H1 (cell line): ENCODE data around the gene SMTNL1. TPM values are rescaled to one million over a fixed set of nuclear protein-coding genes. Genes with fewer than 3 reads are reported as not detected.

ENCODE experiments used
- CTCF ChIA-PET: fragments of 300-600 bp; sonication (Branson Sonifier 250); formaldehyde crosslinking; loops from one replicate; lab custom pipeline; 2021; ENCODE audit not compliant: partially characterized antibody; lab: Charles Lee
- POLR2A ChIA-PET: fragments of 300-600 bp; sonication (Branson Sonifier 250); formaldehyde crosslinking; loops from one replicate; lab custom pipeline; 2021; ENCODE audit warnings: inconsistent platforms; ENCODE audit not compliant: partially characterized antibody; lab: Charles Lee
- DNase-seq, 2 experiments: peaks; one replicate each; pipeline versions ENCODE4 v3.0.0 to v3.0.0-alpha.2; 2010 to 2022; ENCODE audit warnings: low spot score in 2 of 2, low read depth in 1 of 2, mixed read lengths in 1 of 2
- FAIRE-seq: peaks from 2 replicates; lab custom pipeline; 2011; peaks lifted over from hg19 to GRCh38; lab: Jason Lieb, UNC
- H2AFZ ChIP-seq: 2 replicates; pipeline ENCODE4 v1.8.1; 2012; ENCODE audit warnings: low read length, inconsistent platforms
- H2AK5ac ChIP-seq: 2 replicates; pipeline ENCODE4 v1.6.1; 2013; ENCODE audit warnings: low read depth, low read length
- H2BK120ac ChIP-seq: replicated peaks from 2 replicates; pipeline ENCODE3; 2013; ENCODE audit warnings: low read depth, low read length, inconsistent platforms
- H2BK12ac ChIP-seq: 2 replicates; pipeline ENCODE4 v1.6.1; 2013; ENCODE audit warnings: low read depth, low read length
- H2BK15ac ChIP-seq: 2 replicates; pipeline ENCODE4 v1.6.1; 2013; ENCODE audit warnings: low read length
- H2BK20ac ChIP-seq: 2 replicates; pipeline ENCODE4 v1.6.1; 2013; ENCODE audit warnings: low read length
- H2BK5ac ChIP-seq: 2 replicates; pipeline ENCODE4 v1.6.1; 2013; ENCODE audit warnings: low read depth, low read length
- H3K14ac ChIP-seq: 2 replicates; pipeline ENCODE4 v1.6.1; 2013; ENCODE audit warnings: inconsistent platforms; ENCODE audit not compliant: insufficient read length
- H3K18ac ChIP-seq: 2 replicates; pipeline ENCODE4 v1.6.1; 2013; ENCODE audit warnings: low read length; ENCODE audit errors: extremely low read depth
- H3K23ac ChIP-seq: 2 replicates; pipeline ENCODE4 v1.6.1; 2013; ENCODE audit warnings: inconsistent platforms; ENCODE audit not compliant: insufficient read length
- H3K23me2 ChIP-seq: 2 replicates; pipeline ENCODE4 v1.6.1; 2013; ENCODE audit warnings: low read depth, low read length
- H3K27ac ChIP-seq: 2 replicates; pipeline ENCODE4 v1.6.1; 2011; ENCODE audit warnings: low read depth, low read length, inconsistent platforms
- H3K27me3 ChIP-seq, 4 experiments: replicated peaks in 1 of 4; 1 replicate in 1 of 4; 2 replicates in 3 of 4; pipeline versions ENCODE4 v1.6.1 to v1.8.1; 2011 to 2013; ENCODE audit warnings: low read length in 3 of 4, mild to moderate bottlenecking in 3 of 4, inconsistent platforms in 2 of 4, mixed read lengths in 2 of 4, moderate library complexity in 1 of 4; ENCODE audit not compliant: control insufficient read depth in 3 of 4, insufficient read depth in 3 of 4; ENCODE audit errors: extremely low read depth in 1 of 4
- H3K36me3 ChIP-seq, 4 experiments: 2 replicates each; pipeline versions ENCODE4 v1.6.1 to v1.8.1; 2011 to 2013; ENCODE audit warnings: mild to moderate bottlenecking in 4 of 4, low read length in 3 of 4, moderate library complexity in 2 of 4, control low read depth in 1 of 4, inconsistent platforms in 1 of 4; ENCODE audit not compliant: insufficient read depth in 4 of 4, control insufficient read depth in 2 of 4
- H3K4ac ChIP-seq: replicated peaks from 2 replicates; pipeline ENCODE3; 2013; ENCODE audit warnings: low read length, low read depth, mixed read lengths, inconsistent platforms; ENCODE audit not compliant: insufficient read length
- H3K4me1 ChIP-seq, 4 experiments: replicated peaks in 1 of 4; 1 replicate in 1 of 4; 2 replicates in 3 of 4; pipeline versions ENCODE4 v1.6.1 to v1.8.1; 2011 to 2013; ENCODE audit warnings: low read length in 3 of 4, inconsistent platforms in 2 of 4, mixed read lengths in 1 of 4; ENCODE audit not compliant: insufficient read depth in 4 of 4, control insufficient read depth in 3 of 4
- H3K4me2 ChIP-seq, 2 experiments: 2 replicates each; pipeline versions ENCODE4 v1.6.1 to v1.8.1; 2011 to 2013; ENCODE audit warnings: low read depth in 2 of 2, low read length in 2 of 2, control low read depth in 1 of 2, inconsistent platforms in 1 of 2, mild to moderate bottlenecking in 1 of 2; ENCODE audit not compliant: insufficient read depth in 1 of 2
- H3K4me3 ChIP-seq, 4 experiments: fragments of 200-600, 300-600 bp in 1 of 4; sonication (generic), shearing (Covaris generic), sonication (Bioruptor Twin) in 1 of 4; 2 replicates each; pipeline versions ENCODE4 v1.5.1 to v1.8.1; 2011 to 2016; ENCODE audit warnings: low read length in 4 of 4, low read depth in 3 of 4, control low read depth in 2 of 4, inconsistent platforms in 2 of 4, mild to moderate bottlenecking in 2 of 4, mixed read lengths in 1 of 4, moderate library complexity in 1 of 4; ENCODE audit not compliant: insufficient read depth in 2 of 4; ENCODE audit errors: extremely low read depth in 1 of 4
- H3K56ac ChIP-seq: replicated peaks from 2 replicates; pipeline ENCODE3; 2013; ENCODE audit warnings: low read depth, mild to moderate bottlenecking, mixed read lengths, low read length, inconsistent platforms; ENCODE audit not compliant: insufficient read length
- H3K79me1 ChIP-seq: 2 replicates; pipeline ENCODE4 v1.6.1; 2013; ENCODE audit warnings: low read depth, low read length, control low read depth
- H3K79me2 ChIP-seq, 2 experiments: 2 replicates each; pipeline versions ENCODE4 v1.6.1 to v1.8.1; 2012 to 2013; ENCODE audit warnings: low read length in 2 of 2, mild to moderate bottlenecking in 2 of 2, inconsistent platforms in 1 of 2; ENCODE audit not compliant: insufficient read depth in 2 of 2, control insufficient read depth in 1 of 2
- H3K9ac ChIP-seq, 4 experiments: replicated peaks in 1 of 4; 1 replicate in 1 of 4; 2 replicates in 3 of 4; pipeline versions ENCODE4 v1.6.1 to v1.8.1; 2011 to 2013; ENCODE audit warnings: low read depth in 3 of 4, low read length in 3 of 4, control low read depth in 2 of 4, mild to moderate bottlenecking in 2 of 4, moderate library complexity in 2 of 4, inconsistent platforms in 1 of 4; ENCODE audit errors: extremely low read depth in 1 of 4
- H3K9me3 ChIP-seq, 2 experiments: 2 replicates each; pipeline versions ENCODE4 v1.6.1 to v1.8.1; 2012 to 2013; ENCODE audit warnings: mild to moderate bottlenecking in 2 of 2, moderate library complexity in 2 of 2, control low read depth in 1 of 2, inconsistent platforms in 1 of 2, low read depth in 1 of 2, low read length in 1 of 2, mixed read lengths in 1 of 2; ENCODE audit not compliant: insufficient read depth in 2 of 2
- H4K20me1 ChIP-seq, 2 experiments: replicated peaks in 1 of 2; 2 replicates each; pipeline versions ENCODE3 to v1.8.1; 2011 to 2013; ENCODE audit warnings: inconsistent platforms in 2 of 2, low read length in 2 of 2, mild to moderate bottlenecking in 1 of 2; ENCODE audit not compliant: insufficient read depth in 2 of 2, control insufficient read depth in 1 of 2
- H4K5ac ChIP-seq: 2 replicates; pipeline ENCODE4 v1.6.1; 2013; ENCODE audit warnings: low read length, low read depth, mixed read lengths, inconsistent platforms; ENCODE audit not compliant: insufficient read length
- H4K8ac ChIP-seq: 2 replicates; pipeline ENCODE4 v1.8.0; 2013; ENCODE audit warnings: mild to moderate bottlenecking, moderate library complexity, low read length, inconsistent platforms; ENCODE audit not compliant: insufficient read depth; ENCODE audit errors: extremely low read depth
- H4K91ac ChIP-seq: replicated peaks from 2 replicates; pipeline ENCODE3; 2013; ENCODE audit warnings: low read length, mixed read lengths, inconsistent platforms; ENCODE audit not compliant: insufficient read length
- EP300 ChIP-seq, 2 experiments: IDR thresholded peaks; 1 replicate in 1 of 2; 2 replicates in 1 of 2; pipeline ENCODE4 v1.6.1; 2011 to 2012; ENCODE audit warnings: low read depth in 2 of 2, low read length in 2 of 2, mild to moderate bottlenecking in 2 of 2, borderline replicate concordance in 1 of 2, inconsistent platforms in 1 of 2, moderate library complexity in 1 of 2
- RBBP5 ChIP-seq: IDR thresholded peaks from 2 replicates; pipeline ENCODE4 v1.7.1; 2012; ENCODE audit warnings: low read depth, mild to moderate bottlenecking, inconsistent platforms, low read length, moderate library complexity, borderline replicate concordance
- RFX5 ChIP-seq: IDR thresholded peaks from 2 replicates; pipeline ENCODE4 v1.6.1; 2011; ENCODE audit warnings: low read depth, low read length, improper control_type of control experiment, borderline replicate concordance
- RXRA ChIP-seq: IDR thresholded peaks from 2 replicates; pipeline ENCODE4 v1.6.1; 2011; ENCODE audit warnings: low read depth, mild to moderate bottlenecking, low read length, moderate library complexity; ENCODE audit not compliant: insufficient read depth
- SP1 ChIP-seq: IDR thresholded peaks from 2 replicates; pipeline ENCODE4 v1.6.1; 2011; ENCODE audit warnings: low read depth, low read length
- SP4 ChIP-seq: IDR thresholded peaks from 2 replicates; pipeline ENCODE4 v1.6.1; 2012; ENCODE audit warnings: low read length, inconsistent platforms
- TBP ChIP-seq: IDR thresholded peaks from 2 replicates; pipeline ENCODE4 v1.6.1; 2011; ENCODE audit warnings: low read depth, low read length, improper control_type of control experiment
- TCF12 ChIP-seq: IDR thresholded peaks from 2 replicates; pipeline ENCODE4 v1.6.1; 2011; ENCODE audit warnings: low read depth, mild to moderate bottlenecking, low read length
- WGBS, 2 experiments: shearing (Covaris generic) in 1 of 2; methylation state at CpG; one replicate each; pipeline versions ENCODE4 v1.1.6 to v1.1.7; 2013 to 2015; ENCODE audit warnings: low lambda C conversion rate in 2 of 2, mixed read lengths in 2 of 2, inconsistent platforms in 1 of 2, low coverage in 1 of 2, missing lambda C conversion rate in 1 of 2; ENCODE audit not compliant: insufficient replicate concordance in 2 of 2, insufficient coverage in 1 of 2, insufficient read length in 1 of 2; ENCODE audit errors: extremely low coverage in 1 of 2, missing lambda C conversion rate in 1 of 2; 5-methylcytosine and 5-hydroxymethylcytosine counted together
- polyA plus RNA-seq, 7 experiments: library from polyadenylated mRNA; depleted of rRNA in 3 of 7; stranded (reverse) in 5 of 7; unstranded in 2 of 7; fragments of >200 nt in 5 of 7; fragments of 200-250 nt in 2 of 7; gene quantifications; 1 replicate in 5 of 7; 2 replicates in 1 of 7; 4 replicates in 1 of 7; pipeline versions ENCODE4 v1.2.1 to v1.2.3, GENCODE V29; 2011 to 2013; ENCODE audit warnings: missing spikeins in 2 of 7, mixed read lengths in 2 of 7
- total RNA-seq: library from RNA; stranded (reverse); fragmentation: NEBNext Ultra II Directional; extraction: Animal tissue kit (Norgen Biotek cat#: 25700); gene quantifications from 2 replicates; pipeline ENCODE4 v1.2.1, GENCODE V29; 2021
- TF ChIP-seq, protein P1 (sequence below): IDR thresholded peaks from 2 replicates; pipeline ENCODE4 v1.6.1; 2012; ENCODE audit warnings: inconsistent platforms

Gene SMTNL1
- total and polyA plus RNA-seq, 2 of the 8 experiments (the other 6 are each of a cell fraction or from before 2014, with no cell fraction given), result 0.18 TPM; not detected in 1

GRCh38 chr11:57597916-57598830, 60.8 kb downstream of the SMTNL1 start:
- H4K20me1 ChIP-seq, result no peaks in the 10 kb centered on the region
- CTCF ChIA-PET, result interaction anchor here (0.8 to 20.2 kb wide), 8 partner anchors 9 to 140 kb away, joined by 3 to 286 read pairs (median 6); partner anchors contain the start of gene UBE2L6
- no peaks in the 10 kb centered on the region for H3K27me3 ChIP-seq
- peak overlapping the region; percentile 41 to 64 (median 54) for H3K4me3 ChIP-seq
- H3K9me3 ChIP-seq, result no peaks in the 10 kb centered on the region
- H3K4me1 ChIP-seq, result peaks cover 7 to 17% (median 11%) of the 10 kb centered on the region in 4 experiments
- H2BK5ac ChIP-seq, result peak overlapping the region; percentile 90; the same call in 1 of the 2 replicates
- H4K5ac ChIP-seq, result peak overlapping the region; percentile 20
- H2AK5ac ChIP-seq, result no peak overlapping the region
- peaks cover 7% of the 10 kb centered on the region for H3K23me2 ChIP-seq
- peak; percentile 75 to 87 for DNase-seq
- H2BK120ac ChIP-seq, result peak overlapping the region; percentile 68
- H3K4ac ChIP-seq, result peak overlapping the region; percentile 63
- WGBS, 2 experiments, result 8% methylated on average over 19 of the region's 33 CpGs; no CpG with 5 or more reads in 1 of the 2 experiments
- H3K79me2 ChIP-seq, result no peaks in the 10 kb centered on the region; a peak in 3 of 4 replicates
- H3K79me1 ChIP-seq, result no peaks in the 10 kb centered on the region
- no peak overlapping the region for H3K56ac ChIP-seq
- H2AFZ ChIP-seq, result peak overlapping the region; percentile 60; the same call in 1 of the 2 replicates
- H4K91ac ChIP-seq, result peak overlapping the region; percentile 83
- peaks cover 0 to 2% (median 0%) of the 10 kb centered on the region in 4 experiments; a peak in 1 of 8 replicates for H3K36me3 ChIP-seq
- H2BK20ac ChIP-seq, result peak overlapping the region; percentile 88
- peak overlapping the region in 3 of 4 experiments; percentile 45 to 56 (median 53); a peak in 5 of 7 replicates for H3K9ac ChIP-seq
- peak overlapping the region; percentile 76 to 91 for H3K4me2 ChIP-seq
- H2BK15ac ChIP-seq, result peak overlapping the region; percentile 89
- H2BK12ac ChIP-seq, result peak overlapping the region; percentile 9
- peak overlapping the region; percentile 93; the same call in 1 of the 2 replicates for H4K8ac ChIP-seq
- FAIRE-seq, result peak; percentile 66
- POLR2A ChIA-PET, result interaction anchor here (0.6 to 51.1 kb wide), 15 partner anchors 10 to 274 kb away, joined by 3 to 1546 read pairs (median 5); partner anchors contain the start of genes CLP1, SLC43A1, TNKS1BP1 and UBE2L6
- peak overlapping the region; percentile 95 for H3K18ac ChIP-seq
- no peak overlapping the region for H3K23ac ChIP-seq
- no peak overlapping the region for H3K14ac ChIP-seq
- peak overlapping the region; percentile 68; the same call in 1 of the 2 replicates for H3K27ac ChIP-seq
- TF ChIP-seq RFX5 (no peak), RBBP5 (no peak), SP4 (no peak), RXRA (no peak), SP1 (peak; percentile 27; the same call in 1 of the 2 replicates), EP300 (IDR thresholded peaks at IDR 0.05; ENCODE audit: borderline replicate concordance in 1 of 2, low read depth in 2 of 2, low read length in 2 of 2) (peak in 1 of 2 experiments; percentile 86; a peak in 1 of 3 replicates), TBP (peak; percentile 57; the same call in 1 of the 2 replicates), TCF12 (peak; percentile 26; the same call in 1 of the 2 replicates)
- TF ChIP-seq, protein P1, sequence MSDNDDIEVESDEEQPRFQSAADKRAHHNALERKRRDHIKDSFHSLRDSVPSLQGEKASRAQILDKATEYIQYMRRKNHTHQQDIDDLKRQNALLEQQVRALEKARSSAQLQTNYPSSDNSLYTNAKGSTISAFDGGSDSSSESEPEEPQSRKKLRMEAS, result 0 out of 2 replicates have a peak, but pooled peaks have one; percentile 9
